Hepatocyte (in vitro differentiated cells): ENCODE results near the gene ADGRL3.

Experiments used
- CTCF ChIP-seq: fragments of 200-600 bp; sonication (generic); IDR thresholded peaks from 2 replicates; pipeline ENCODE4 v1.5.1; 2016; ENCODE audit warnings: antibody characterized with exemption, mild to moderate bottlenecking; ENCODE audit not compliant: poor library complexity
- EZH2 ChIP-seq: fragments of 200-600 bp; sonication (generic); IDR thresholded peaks from 2 replicates; pipeline ENCODE4 v1.6.1; 2016; ENCODE audit warnings: antibody characterized with exemption, mild to moderate bottlenecking, borderline replicate concordance
- EZH2phosphoT487 ChIP-seq: fragments of 200-600 bp; sonication (generic); IDR thresholded peaks from one replicate; pipeline ENCODE4 v1.6.1; 2018; ENCODE audit warnings: antibody characterized with exemption, mild to moderate bottlenecking, low read depth, moderate library complexity; ENCODE audit not compliant: unreplicated experiment, severe bottlenecking

DNA sequence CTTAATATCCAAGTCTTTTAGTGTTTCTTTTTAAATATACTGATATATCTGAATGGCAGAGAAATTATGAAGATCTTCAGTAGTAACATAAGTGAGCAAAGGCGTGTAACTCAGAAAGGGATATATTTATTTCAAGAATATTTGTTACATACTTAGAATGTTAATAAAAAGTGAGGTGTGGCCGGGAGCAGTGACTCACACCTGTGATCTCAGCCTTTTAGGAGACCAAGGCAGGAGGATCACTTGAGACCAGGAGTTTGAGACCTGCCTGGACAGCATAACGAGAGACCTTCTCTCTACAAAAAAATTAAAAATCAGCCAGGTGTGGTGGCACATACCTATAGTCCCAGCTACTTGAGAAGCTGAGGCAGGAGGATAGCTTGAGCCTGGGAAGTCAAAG lies 651.0 kb downstream of the ADGRL3 start:
- TF ChIP-seq CTCF, result no peak
- TF ChIP-seq EZH2, result no peak
- TF ChIP-seq EZH2phosphoT487, result no peak
